Hepatocyte (in vitro differentiated cells): ENCODE data around the gene PMEPA1. TPM values are rescaled to one million over a fixed set of nuclear protein-coding genes. Genes with fewer than 3 reads are reported as not detected.

Source experiments
- DNase-seq: peaks from one replicate; pipeline ENCODE4 v3.0.0-alpha.2; 2016; ENCODE audit warnings: low spot score
- H2AFZ ChIP-seq: fragments of 200-600 bp; sonication (generic); 2 replicates; pipeline ENCODE4 v1.6.0; 2016; ENCODE audit warnings: antibody characterized with exemption, mild to moderate bottlenecking
- H3K27ac ChIP-seq: fragments of 200-600 bp; sonication (generic); 2 replicates; pipeline ENCODE4 v1.5.1; 2016; ENCODE audit warnings: mild to moderate bottlenecking
- H3K27me3 ChIP-seq: fragments of 200-600 bp; sonication (generic); 2 replicates; pipeline ENCODE4 v1.6.1; 2016
- H3K36me3 ChIP-seq: fragments of 200-600 bp; sonication (generic); replicated peaks from 2 replicates; pipeline ENCODE4 v1.5.1; 2016; ENCODE audit warnings: low read depth; ENCODE audit not compliant: insufficient read depth
- H3K4me1 ChIP-seq: fragments of 200-600 bp; sonication (generic); 2 replicates; pipeline ENCODE4 v1.5.1; 2016; ENCODE audit warnings: mild to moderate bottlenecking, moderate library complexity; ENCODE audit not compliant: insufficient read depth
- H3K4me2 ChIP-seq: fragments of 200-600 bp; sonication (generic); 2 replicates; pipeline ENCODE4 v1.6.0; 2016
- H3K4me3 ChIP-seq: fragments of 200-600 bp; sonication (generic); 2 replicates; pipeline ENCODE4 v1.5.1; 2016; ENCODE audit warnings: mild to moderate bottlenecking
- H3K79me2 ChIP-seq: fragments of 200-600 bp; sonication (generic); 2 replicates; pipeline ENCODE4 v1.6.0; 2017; ENCODE audit warnings: mild to moderate bottlenecking
- H3K9me2 ChIP-seq: fragments of 200-600 bp; sonication (generic); replicated peaks from 2 replicates; pipeline ENCODE4 v1.6.0; 2017; ENCODE audit warnings: mild to moderate bottlenecking; ENCODE audit not compliant: insufficient read depth
- H3K9me3 ChIP-seq: fragments of 200-600 bp; sonication (generic); 2 replicates; pipeline ENCODE4 v1.5.1; 2016; ENCODE audit warnings: low read depth, mild to moderate bottlenecking
- H4K20me1 ChIP-seq: fragments of 200-600 bp; sonication (generic); 2 replicates; pipeline ENCODE4 v1.6.0; 2016; ENCODE audit warnings: mild to moderate bottlenecking; ENCODE audit not compliant: insufficient read depth, poor library complexity, severe bottlenecking
- CTCF ChIP-seq: fragments of 200-600 bp; sonication (generic); IDR thresholded peaks from 2 replicates; pipeline ENCODE4 v1.5.1; 2016; ENCODE audit warnings: antibody characterized with exemption, mild to moderate bottlenecking; ENCODE audit not compliant: poor library complexity
- EZH2 ChIP-seq: fragments of 200-600 bp; sonication (generic); IDR thresholded peaks from 2 replicates; pipeline ENCODE4 v1.6.1; 2016; ENCODE audit warnings: antibody characterized with exemption, mild to moderate bottlenecking, borderline replicate concordance
- EZH2phosphoT487 ChIP-seq: fragments of 200-600 bp; sonication (generic); IDR thresholded peaks from one replicate; pipeline ENCODE4 v1.6.1; 2018; ENCODE audit warnings: antibody characterized with exemption, mild to moderate bottlenecking, low read depth, moderate library complexity; ENCODE audit not compliant: unreplicated experiment, severe bottlenecking
- WGBS: methylation state at CpG from one replicate; pipeline ENCODE4 v1.1.6; 2016; ENCODE audit warnings: low lambda C conversion rate; ENCODE audit errors: missing lambda C conversion rate; 5-methylcytosine and 5-hydroxymethylcytosine counted together
- polyA plus RNA-seq: library from polyadenylated mRNA; unstranded; fragments of >200 nt; fragmentation: Nextera tagmentation; extraction: Ambion mirVana; gene quantifications from 2 replicates; pipeline ENCODE4 v1.2.1, GENCODE V29; 2016
- total RNA-seq: library from RNA; depleted of rRNA; stranded (reverse); fragments of >200 nt; gene quantifications from 2 replicates; pipeline ENCODE4 v1.2.3, GENCODE V29; 2014

PMEPA1 gene
- total and polyA plus RNA-seq, 2 experiments from 2014 or later, result 6.8 to 40.3 TPM

DNA sequence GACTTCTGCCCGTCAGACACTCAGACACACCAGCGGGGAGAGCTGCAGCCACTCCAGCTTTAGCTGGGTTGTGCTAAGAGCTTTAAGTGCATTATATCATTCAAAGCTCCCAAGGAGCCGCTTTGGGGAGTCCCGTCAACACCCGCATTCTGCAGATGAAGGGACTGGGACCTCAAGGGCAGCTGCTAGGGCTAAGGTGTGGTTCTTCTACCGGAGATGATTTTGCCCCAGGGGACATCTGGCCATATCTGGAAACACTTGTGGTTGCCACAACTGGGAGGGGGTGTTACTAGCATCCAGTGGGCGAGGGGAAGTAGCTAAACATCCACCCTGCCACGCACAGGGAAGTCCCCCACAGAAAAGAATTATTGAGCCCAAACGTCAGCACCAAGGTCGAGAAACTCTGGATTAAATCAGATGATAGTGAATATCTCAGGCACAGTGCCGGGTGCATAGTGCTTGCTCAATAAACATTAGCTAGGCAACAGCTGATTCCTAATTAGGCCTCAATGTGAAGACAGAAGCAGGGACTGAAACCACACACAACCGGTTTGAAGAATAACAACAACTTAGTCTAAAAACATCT lies 29.6 kb downstream of the PMEPA1 start:
- 69% methylated on average over 12 of the region's 12 CpGs for WGBS
- H4K20me1 ChIP-seq, result peaks cover 28% of the 10 kb centered on the region
- no peak overlapping the region for H2AFZ ChIP-seq
- H3K9me3 ChIP-seq, result no peaks in the 10 kb centered on the region
- H3K4me3 ChIP-seq, result no peak overlapping the region
- H3K27me3 ChIP-seq, result no peaks in the 10 kb centered on the region
- H3K4me1 ChIP-seq, result peaks cover 2% of the 10 kb centered on the region
- no peaks in the 10 kb centered on the region for H3K36me3 ChIP-seq
- no peak overlapping the region for H3K27ac ChIP-seq
- peaks cover 43% of the 10 kb centered on the region for H3K79me2 ChIP-seq
- TF ChIP-seq EZH2phosphoT487, result no peak
- no peak for TF ChIP-seq EZH2
- no peak for TF ChIP-seq CTCF
- no peak for DNase-seq
- H3K4me2 ChIP-seq, result no peak overlapping the region
- no peaks in the 10 kb centered on the region for H3K9me2 ChIP-seq

- Histone ChIP-seq H3K27me3 (no peaks in the 10 kb centered on the region), H3K9me3 (no peaks in the 10 kb centered on the region), H3K4me3 (no peak overlapping the region), H3K4me1 (no peaks in the 10 kb centered on the region), H3K4me2 (no peak overlapping the region), H2AFZ (no peak overlapping the region), H3K36me3 (no peaks in the 10 kb centered on the region), H3K79me2 (peaks cover 51% of the 10 kb centered on the region), H3K27ac (no peak overlapping the region), H3K9me2 (no peaks in the 10 kb centered on the region), H4K20me1 (peaks cover 28% of the 10 kb centered on the region)
- 96% methylated on average over 6 of the region's 6 CpGs for WGBS
- TF ChIP-seq EZH2phosphoT487, result no peak
- no peak for TF ChIP-seq CTCF
- TF ChIP-seq EZH2, result no peak
- DNase-seq, result no peak
These were observed 30.7 kb downstream of the PMEPA1 start for GRCh38 chr20:57679113-57679512.

- Histone ChIP-seq H3K4me1 (no peaks in the 10 kb centered on the region), H4K20me1 (peaks cover 24% of the 10 kb centered on the region), H2AFZ (no peak overlapping the region), H3K27ac (no peak overlapping the region), H3K36me3 (no peaks in the 10 kb centered on the region), H3K9me3 (no peaks in the 10 kb centered on the region), H3K4me2 (no peak overlapping the region), H3K9me2 (no peaks in the 10 kb centered on the region), H3K79me2 (peaks cover 58% of the 10 kb centered on the region), H3K4me3 (no peak overlapping the region), H3K27me3 (no peaks in the 10 kb centered on the region)
- TF ChIP-seq CTCF, result no peak
- TF ChIP-seq EZH2phosphoT487, result no peak
- no peak for TF ChIP-seq EZH2
- no peak for DNase-seq
- WGBS, result 76% methylated on average over 12 of the region's 12 CpGs
These were observed 31.5 kb downstream of the PMEPA1 start for GRCh38 chr20:57678340-57678739.

DNA sequence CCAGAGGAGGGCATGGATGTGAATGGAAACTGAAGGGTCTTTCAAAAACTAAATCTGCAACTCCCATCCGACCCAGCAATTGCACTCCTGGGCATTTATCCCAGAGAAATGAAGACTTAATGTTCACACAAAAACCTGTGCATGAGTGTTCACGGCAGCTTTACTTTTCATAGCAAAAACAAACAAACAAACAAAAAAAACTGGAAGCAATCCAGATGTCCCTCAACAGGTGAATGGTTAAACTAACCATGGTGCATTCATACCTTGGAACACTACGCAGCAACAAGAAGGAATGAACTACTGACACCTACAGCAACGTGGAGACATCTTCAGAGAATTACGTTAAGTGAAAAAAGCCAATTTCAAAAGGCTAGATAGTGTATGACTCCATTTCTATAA lies 32.2 kb downstream of the PMEPA1 start:
- Histone ChIP-seq H3K27me3 (no peaks in the 10 kb centered on the region), H3K4me2 (no peak overlapping the region), H3K9me2 (no peaks in the 10 kb centered on the region), H3K36me3 (no peaks in the 10 kb centered on the region), H3K79me2 (peaks cover 56% of the 10 kb centered on the region), H3K4me1 (no peaks in the 10 kb centered on the region), H3K9me3 (no peaks in the 10 kb centered on the region), H2AFZ (no peak overlapping the region), H3K27ac (no peak overlapping the region), H4K20me1 (peaks cover 26% of the 10 kb centered on the region), H3K4me3 (no peak overlapping the region)
- DNase-seq, result no peak
- WGBS, result 84% methylated on average over 5 of the region's 5 CpGs
- TF ChIP-seq CTCF (no peak), EZH2 (no peak), EZH2phosphoT487 (no peak)
